OCI-LY1 (cell line): ENCODE measurements around the gene ZNF514.

Source experiments
- H2AFZ ChIP-seq: fragments of 200-600 bp; sonication (generic), shearing (Covaris generic); 2 replicates; pipeline ENCODE4 v1.6.0; 2014; ENCODE audit warnings: antibody characterized with exemption, mild to moderate bottlenecking, low read length
- H3F3A ChIP-seq: fragments of 200-600 bp; sonication (generic), shearing (Covaris generic); 2 replicates; pipeline ENCODE4 v1.6.0; 2014; ENCODE audit warnings: mild to moderate bottlenecking, antibody characterized with exemption, low read length, moderate library complexity; ENCODE audit not compliant: insufficient read depth
- H3K27ac ChIP-seq: fragments of 200-600 bp; sonication (generic); 2 replicates; pipeline ENCODE4 v1.5.1; 2014; ENCODE audit warnings: low read length, mixed run types, mild to moderate bottlenecking, low read depth; ENCODE audit not compliant: poor library complexity, severe bottlenecking
- H3K27me3 ChIP-seq: fragments of 200-600 bp; sonication (generic); 2 replicates; pipeline ENCODE4 v1.6.0; 2014; ENCODE audit warnings: antibody characterized with exemption, mild to moderate bottlenecking, low read length, moderate library complexity; ENCODE audit not compliant: insufficient read depth
- H3K36me3 ChIP-seq: fragments of 200-600 bp; sonication (generic); 2 replicates; pipeline ENCODE4 v1.6.1; 2014; ENCODE audit warnings: mild to moderate bottlenecking, antibody characterized with exemption, low read length, moderate library complexity, mixed read lengths; ENCODE audit not compliant: insufficient read depth
- H3K4me1 ChIP-seq: fragments of 200-600 bp; sonication (generic); 2 replicates; pipeline ENCODE4 v1.5.1; 2014; ENCODE audit warnings: mild to moderate bottlenecking, low read length, moderate library complexity; ENCODE audit not compliant: insufficient read depth, severe bottlenecking
- H3K4me2 ChIP-seq: fragments of 200-600 bp; sonication (generic), shearing (Covaris generic); 2 replicates; pipeline ENCODE4 v1.6.1; 2014; ENCODE audit warnings: low read length
- H3K4me3 ChIP-seq: fragments of 200-600 bp; sonication (generic); 2 replicates; pipeline ENCODE4 v1.5.1; 2014; ENCODE audit warnings: low read length, low read depth, mild to moderate bottlenecking, mixed read lengths; ENCODE audit not compliant: poor library complexity, severe bottlenecking
- H3K79me2 ChIP-seq: fragments of 200-600 bp; shearing (Covaris generic); 2 replicates; pipeline ENCODE4 v1.6.1; 2016; ENCODE audit warnings: mixed run types, low read length, mixed read lengths; ENCODE audit not compliant: insufficient read depth
- H3K9ac ChIP-seq: fragments of 200-600 bp; sonication (generic), shearing (Covaris generic); 2 replicates; pipeline ENCODE4 v1.6.1; 2014; ENCODE audit warnings: mild to moderate bottlenecking, low read length, mixed read lengths
- H3K9me2 ChIP-seq: fragments of 200-600 bp; sonication (generic), shearing (Covaris generic); 2 replicates; pipeline ENCODE4 v1.6.1; 2014; ENCODE audit warnings: low read depth, mild to moderate bottlenecking, low read length, mixed read lengths
- H3K9me3 ChIP-seq: fragments of 200-600 bp; shearing (Covaris generic); 2 replicates; pipeline ENCODE4 v1.6.1; 2014; ENCODE audit warnings: low read length, mixed read lengths
- H4K20me1 ChIP-seq: fragments of 200-600 bp; sonication (generic), shearing (Covaris generic); 2 replicates; pipeline ENCODE4 v1.6.0; 2016; ENCODE audit warnings: mild to moderate bottlenecking, low read length; ENCODE audit not compliant: insufficient read depth
- EZH2 ChIP-seq: fragments of 200-600 bp; sonication (generic), shearing (Covaris generic); IDR thresholded peaks from 2 replicates; pipeline ENCODE4 v1.8.0; 2017; ENCODE audit warnings: borderline replicate concordance, mixed run types, mild to moderate bottlenecking, antibody characterized with exemption, low read length, moderate library complexity, mixed read lengths
- TF ChIP-seq, protein P1 (sequence below): fragments of 200-600 bp; sonication (generic), shearing (Covaris generic); IDR thresholded peaks from 2 replicates; pipeline ENCODE4 v1.5.1; 2017; ENCODE audit warnings: mild to moderate bottlenecking, antibody characterized with exemption, low read length, moderate library complexity, mixed read lengths

Gene ZNF514

DNA sequence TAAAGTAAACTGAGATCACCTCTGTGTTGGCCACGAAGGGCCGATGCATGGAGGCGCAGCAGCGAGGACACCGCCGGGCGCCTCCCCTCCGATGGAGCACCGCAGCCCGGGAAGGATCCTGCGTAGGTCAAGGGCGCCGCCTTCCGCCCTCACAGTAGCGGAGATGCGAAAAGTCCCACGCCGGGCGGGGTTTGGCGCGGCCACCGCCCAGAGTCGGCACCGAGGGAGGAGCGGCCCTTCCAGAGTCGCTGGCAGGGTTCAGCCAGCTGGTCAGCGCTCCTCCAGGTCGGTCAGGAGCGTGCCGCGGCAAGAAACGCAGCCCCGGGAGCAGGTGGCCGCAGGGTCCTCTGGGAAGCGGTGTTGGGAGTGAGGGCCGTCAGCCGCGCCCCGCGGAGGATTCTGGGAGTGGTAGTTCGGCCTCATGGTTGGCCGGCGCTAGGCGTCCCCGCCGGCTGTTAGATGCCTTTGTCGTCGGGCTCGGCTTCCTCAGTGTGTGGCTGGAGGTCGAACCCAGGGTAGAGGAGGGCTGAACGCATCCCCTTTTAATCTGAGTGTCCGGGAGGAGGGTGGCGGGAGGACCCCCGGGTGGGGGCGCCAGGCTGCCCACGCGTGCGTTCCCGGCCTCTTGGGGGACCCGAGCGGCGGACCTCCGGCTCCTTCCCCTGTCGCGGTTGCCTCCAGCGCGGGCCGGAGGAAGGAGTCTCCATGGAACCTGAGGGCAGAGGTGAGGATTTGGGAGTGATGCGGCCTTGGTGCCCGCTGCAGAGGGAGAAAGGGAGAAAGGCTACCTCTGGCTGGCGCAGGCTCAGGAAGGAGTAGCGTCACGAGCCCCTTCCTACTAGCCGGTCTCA is 47.7 kb upstream of the ZNF514 start, which contains the start of gene ZNF892:
ZNF892 (plus strand) TSS at position 411 of the 851 bp plus-strand sequence; CDS start at position 706, 295 bp downstream.
- H3K9me3 ChIP-seq = peaks cover 25% of the 10 kb centered on the region; the same call in 1 of the 2 replicates
- peak within 1 kb of the TSS; percentile 83 for H3K4me2 ChIP-seq
- no peaks in the 10 kb centered on the region for H3K9me2 ChIP-seq
- TF ChIP-seq, protein P1, sequence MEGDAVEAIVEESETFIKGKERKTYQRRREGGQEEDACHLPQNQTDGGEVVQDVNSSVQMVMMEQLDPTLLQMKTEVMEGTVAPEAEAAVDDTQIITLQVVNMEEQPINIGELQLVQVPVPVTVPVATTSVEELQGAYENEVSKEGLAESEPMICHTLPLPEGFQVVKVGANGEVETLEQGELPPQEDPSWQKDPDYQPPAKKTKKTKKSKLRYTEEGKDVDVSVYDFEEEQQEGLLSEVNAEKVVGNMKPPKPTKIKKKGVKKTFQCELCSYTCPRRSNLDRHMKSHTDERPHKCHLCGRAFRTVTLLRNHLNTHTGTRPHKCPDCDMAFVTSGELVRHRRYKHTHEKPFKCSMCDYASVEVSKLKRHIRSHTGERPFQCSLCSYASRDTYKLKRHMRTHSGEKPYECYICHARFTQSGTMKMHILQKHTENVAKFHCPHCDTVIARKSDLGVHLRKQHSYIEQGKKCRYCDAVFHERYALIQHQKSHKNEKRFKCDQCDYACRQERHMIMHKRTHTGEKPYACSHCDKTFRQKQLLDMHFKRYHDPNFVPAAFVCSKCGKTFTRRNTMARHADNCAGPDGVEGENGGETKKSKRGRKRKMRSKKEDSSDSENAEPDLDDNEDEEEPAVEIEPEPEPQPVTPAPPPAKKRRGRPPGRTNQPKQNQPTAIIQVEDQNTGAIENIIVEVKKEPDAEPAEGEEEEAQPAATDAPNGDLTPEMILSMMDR = peak; percentile 58
- TF ChIP-seq EZH2 = no peak
- peak within 1 kb of the TSS; percentile 69 for H3K4me3 ChIP-seq
- H3K27me3 ChIP-seq = no peaks in the 10 kb centered on the region
- H3K36me3 ChIP-seq = peaks cover 27% of the 10 kb centered on the region
- H3F3A ChIP-seq = no peaks in the 10 kb centered on the region
- peak within 1 kb of the TSS; percentile 92 for H2AFZ ChIP-seq
- no peaks in the 10 kb centered on the region for H3K79me2 ChIP-seq
- no peaks in the 10 kb centered on the region for H4K20me1 ChIP-seq
- peaks cover 13% of the 10 kb centered on the region for H3K4me1 ChIP-seq
- no peak within 1 kb of the TSS for H3K27ac ChIP-seq
- H3K9ac ChIP-seq = peak within 1 kb of the TSS; percentile 62

DNA sequence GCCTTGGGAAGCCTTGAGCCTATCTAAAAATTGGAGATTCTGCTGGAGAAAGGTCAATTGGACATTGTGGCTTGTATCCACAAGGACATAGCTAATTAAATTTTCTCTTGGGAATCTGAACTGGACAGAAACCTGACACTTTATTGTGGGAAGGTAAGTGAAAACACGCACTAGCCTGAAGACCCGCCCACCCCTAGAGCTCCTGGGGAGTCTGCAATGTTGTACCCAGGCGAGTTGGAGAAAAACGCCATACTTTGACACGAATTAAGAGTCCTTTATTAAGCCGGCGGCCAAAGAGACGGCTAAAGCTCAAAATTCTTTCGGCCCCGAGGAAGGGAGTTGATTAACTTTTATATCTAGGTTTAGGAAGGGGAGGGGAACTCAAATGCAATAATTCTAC is 46.4 kb upstream of the ZNF514 start:
- H3K4me1 ChIP-seq = peaks cover 13% of the 10 kb centered on the region
- H3K9me2 ChIP-seq = no peaks in the 10 kb centered on the region
- H3K9me3 ChIP-seq = peaks cover 18% of the 10 kb centered on the region; the same call in 1 of the 2 replicates
- H3K27ac ChIP-seq = no peak overlapping the region
- no peak overlapping the region for H3K4me2 ChIP-seq
- no peak overlapping the region for H2AFZ ChIP-seq
- H3K79me2 ChIP-seq = no peaks in the 10 kb centered on the region
- no peak overlapping the region for H3K4me3 ChIP-seq
- H3K36me3 ChIP-seq = peaks cover 18% of the 10 kb centered on the region
- H3F3A ChIP-seq = no peaks in the 10 kb centered on the region
- H3K9ac ChIP-seq = no peak overlapping the region
- H3K27me3 ChIP-seq = no peaks in the 10 kb centered on the region
- no peaks in the 10 kb centered on the region for H4K20me1 ChIP-seq
- TF ChIP-seq, protein P1 = no peak
- no peak for TF ChIP-seq EZH2

DNA sequence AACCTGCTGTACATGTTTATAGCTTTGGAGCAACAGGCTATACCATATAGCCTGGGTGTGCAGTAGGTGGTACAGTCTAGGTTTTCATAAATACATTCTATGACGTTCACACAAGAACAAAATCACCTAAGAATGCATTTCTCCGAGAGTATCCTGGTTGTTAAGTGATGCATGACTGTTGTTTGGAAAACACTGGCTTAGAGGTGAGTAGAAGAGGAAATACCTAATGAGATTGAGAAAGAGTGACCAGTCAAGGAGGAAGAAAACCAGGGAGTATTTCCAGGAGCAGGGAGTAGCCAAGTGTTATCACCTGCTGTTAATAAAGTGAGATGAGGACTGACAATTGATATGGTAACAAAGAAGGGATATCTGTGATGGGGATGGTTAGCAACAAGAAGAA is 44.7 kb upstream of the ZNF514 start:
- Histone ChIP-seq H4K20me1 (no peaks in the 10 kb centered on the region), H3F3A (no peaks in the 10 kb centered on the region), H3K9ac (no peak overlapping the region), H3K4me3 (no peak overlapping the region), H2AFZ (no peak overlapping the region), H3K27me3 (no peaks in the 10 kb centered on the region), H3K9me3 (peaks cover 14% of the 10 kb centered on the region; the same call in 1 of the 2 replicates), H3K36me3 (peaks cover 14% of the 10 kb centered on the region), H3K4me2 (no peak overlapping the region), H3K4me1 (peaks cover 13% of the 10 kb centered on the region), H3K27ac (no peak overlapping the region), H3K79me2 (no peaks in the 10 kb centered on the region), H3K9me2 (no peaks in the 10 kb centered on the region)
- TF ChIP-seq EZH2 = no peak
- TF ChIP-seq, protein P1 = no peak
